GM12872 (cell line): Measurements from ENCODE around the gene ARHGEF12.

ENCODE experiments used
- TF ChIP-seq, protein P1 (sequence below): IDR thresholded peaks from 3 replicates; pipeline ENCODE4 v1.5.1; 2011; ENCODE audit warnings: low read depth, mild to moderate bottlenecking, low read length, moderate library complexity; ENCODE audit not compliant: insufficient read depth

ARHGEF12 gene

DNA sequence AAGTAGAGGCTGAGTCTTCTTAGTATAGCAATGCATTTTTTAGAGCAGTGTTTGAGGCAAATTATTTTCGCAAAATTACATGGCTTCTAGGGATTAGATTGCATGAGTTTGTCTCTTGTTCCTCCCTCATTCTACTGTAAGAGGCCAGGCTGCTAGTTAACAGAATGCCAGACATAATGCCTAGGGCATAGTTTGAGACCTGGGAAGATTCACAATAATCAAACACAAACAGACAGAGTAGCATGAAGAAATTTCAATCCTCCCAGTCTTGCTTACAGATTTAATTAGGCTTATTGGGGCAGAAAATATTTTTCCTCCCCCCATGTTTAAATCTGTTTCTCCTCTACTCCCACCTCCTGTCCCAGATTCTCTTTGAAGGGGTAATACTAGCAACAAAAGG, 48.3 kb downstream of the ARHGEF12 start:
- TF ChIP-seq, protein P1, sequence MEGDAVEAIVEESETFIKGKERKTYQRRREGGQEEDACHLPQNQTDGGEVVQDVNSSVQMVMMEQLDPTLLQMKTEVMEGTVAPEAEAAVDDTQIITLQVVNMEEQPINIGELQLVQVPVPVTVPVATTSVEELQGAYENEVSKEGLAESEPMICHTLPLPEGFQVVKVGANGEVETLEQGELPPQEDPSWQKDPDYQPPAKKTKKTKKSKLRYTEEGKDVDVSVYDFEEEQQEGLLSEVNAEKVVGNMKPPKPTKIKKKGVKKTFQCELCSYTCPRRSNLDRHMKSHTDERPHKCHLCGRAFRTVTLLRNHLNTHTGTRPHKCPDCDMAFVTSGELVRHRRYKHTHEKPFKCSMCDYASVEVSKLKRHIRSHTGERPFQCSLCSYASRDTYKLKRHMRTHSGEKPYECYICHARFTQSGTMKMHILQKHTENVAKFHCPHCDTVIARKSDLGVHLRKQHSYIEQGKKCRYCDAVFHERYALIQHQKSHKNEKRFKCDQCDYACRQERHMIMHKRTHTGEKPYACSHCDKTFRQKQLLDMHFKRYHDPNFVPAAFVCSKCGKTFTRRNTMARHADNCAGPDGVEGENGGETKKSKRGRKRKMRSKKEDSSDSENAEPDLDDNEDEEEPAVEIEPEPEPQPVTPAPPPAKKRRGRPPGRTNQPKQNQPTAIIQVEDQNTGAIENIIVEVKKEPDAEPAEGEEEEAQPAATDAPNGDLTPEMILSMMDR = no peak

DNA sequence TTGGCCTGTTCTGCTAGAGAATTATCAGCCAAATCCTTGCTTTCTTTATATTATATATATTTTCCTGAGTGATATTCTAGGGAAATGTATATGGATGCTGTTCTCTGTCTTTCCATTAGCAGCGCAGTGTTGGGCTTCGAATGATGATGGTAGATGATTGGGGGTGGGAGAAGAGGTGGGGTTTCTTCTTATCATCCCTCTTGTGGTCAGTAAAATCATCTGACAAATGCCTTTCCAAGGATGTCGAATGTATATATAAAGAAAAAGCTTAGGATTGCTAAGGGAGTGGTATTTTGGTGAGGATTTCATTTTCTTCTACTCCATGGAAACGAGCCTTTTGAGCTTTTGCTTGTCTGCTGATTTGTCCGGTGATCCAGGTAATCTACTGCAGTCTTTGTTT, 48.9 kb downstream of the ARHGEF12 start:
- TF ChIP-seq, protein P1 = no peak

DNA sequence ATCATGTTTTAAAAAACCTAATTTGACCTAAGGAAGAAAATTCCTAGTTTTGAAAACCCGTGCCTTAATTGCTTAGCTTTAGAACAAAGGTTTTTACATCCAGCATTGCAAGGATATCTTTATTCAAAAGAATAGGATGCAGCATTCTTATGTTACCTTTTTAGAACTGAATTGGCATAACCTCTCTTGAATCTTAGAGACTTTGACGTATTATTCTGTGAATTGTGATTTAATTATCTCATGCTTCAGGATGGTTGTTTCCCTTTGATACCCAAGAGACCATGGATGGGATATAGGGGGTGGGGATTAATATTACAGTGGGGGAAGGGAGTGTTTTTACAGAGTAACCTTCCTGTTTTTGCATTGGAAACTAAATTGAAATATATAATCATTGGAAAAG, 49.4 kb downstream of the ARHGEF12 start:
- TF ChIP-seq, protein P1 = no peak

DNA sequence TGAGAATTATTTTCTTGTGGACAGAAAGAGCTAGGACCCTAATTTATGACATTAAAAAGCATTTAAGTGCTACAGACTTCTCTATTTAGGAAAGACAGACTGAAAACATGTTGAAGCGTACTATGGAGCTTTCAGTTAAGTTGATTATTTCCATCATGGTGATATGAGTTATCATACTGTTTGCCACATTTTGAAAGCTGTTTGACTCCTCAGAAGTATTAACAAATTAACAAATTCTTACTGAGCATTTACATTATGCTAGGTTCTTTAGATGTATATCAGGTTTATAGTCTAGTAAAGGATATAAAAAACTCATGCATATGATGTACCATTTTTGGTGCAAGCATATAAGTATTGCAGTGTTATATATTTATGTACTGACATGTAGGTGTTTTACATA, 50.1 kb downstream of the ARHGEF12 start:
- TF ChIP-seq, protein P1 = no peak

DNA sequence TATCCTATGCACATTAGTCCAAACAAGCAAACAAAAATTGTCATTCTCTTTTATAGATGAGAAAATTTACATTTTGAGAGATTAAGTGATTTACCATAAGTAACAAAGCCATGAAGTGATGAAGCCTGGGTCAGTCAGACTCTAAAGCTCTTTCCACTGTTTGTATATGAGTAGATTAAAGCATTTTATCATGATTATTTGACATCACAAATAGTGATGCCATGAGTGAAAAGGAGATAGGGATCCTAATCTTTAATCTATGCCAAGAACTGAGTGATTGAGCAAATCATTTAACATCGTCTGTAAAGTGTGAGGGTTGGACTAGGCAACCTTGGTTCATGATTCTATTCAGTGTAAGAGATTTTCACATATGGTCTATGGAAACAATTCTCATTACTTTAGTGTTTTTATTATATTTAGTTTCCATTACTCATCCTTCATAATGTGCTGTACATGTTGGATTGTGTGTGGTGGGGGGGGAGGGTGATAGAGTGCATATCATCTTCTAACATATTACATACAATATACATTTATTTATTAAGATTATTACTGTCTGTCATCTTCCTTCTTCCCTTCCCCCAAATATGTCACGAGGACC, 50.7 kb downstream of the ARHGEF12 start:
- TF ChIP-seq, protein P1 = no peak

DNA sequence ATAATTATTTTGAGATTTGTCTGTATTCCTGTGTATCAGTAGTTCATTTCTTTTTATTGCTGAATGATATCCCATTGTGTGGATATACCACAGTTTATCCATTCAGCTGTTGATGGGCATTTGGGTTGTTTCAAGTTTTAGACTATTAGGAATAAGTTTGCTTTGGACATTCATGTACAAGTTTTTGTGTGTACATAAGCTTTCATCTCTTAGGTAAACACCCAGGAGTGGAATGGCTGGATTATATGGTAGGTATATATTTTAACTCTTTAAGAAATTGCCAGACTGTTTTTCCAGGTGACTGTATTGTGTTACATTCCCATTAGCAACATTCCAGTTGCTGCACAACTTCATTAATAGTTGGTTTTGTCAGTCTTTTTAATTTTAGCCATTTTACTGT, 52.0 kb downstream of the ARHGEF12 start:
- TF ChIP-seq, protein P1 = no peak

DNA sequence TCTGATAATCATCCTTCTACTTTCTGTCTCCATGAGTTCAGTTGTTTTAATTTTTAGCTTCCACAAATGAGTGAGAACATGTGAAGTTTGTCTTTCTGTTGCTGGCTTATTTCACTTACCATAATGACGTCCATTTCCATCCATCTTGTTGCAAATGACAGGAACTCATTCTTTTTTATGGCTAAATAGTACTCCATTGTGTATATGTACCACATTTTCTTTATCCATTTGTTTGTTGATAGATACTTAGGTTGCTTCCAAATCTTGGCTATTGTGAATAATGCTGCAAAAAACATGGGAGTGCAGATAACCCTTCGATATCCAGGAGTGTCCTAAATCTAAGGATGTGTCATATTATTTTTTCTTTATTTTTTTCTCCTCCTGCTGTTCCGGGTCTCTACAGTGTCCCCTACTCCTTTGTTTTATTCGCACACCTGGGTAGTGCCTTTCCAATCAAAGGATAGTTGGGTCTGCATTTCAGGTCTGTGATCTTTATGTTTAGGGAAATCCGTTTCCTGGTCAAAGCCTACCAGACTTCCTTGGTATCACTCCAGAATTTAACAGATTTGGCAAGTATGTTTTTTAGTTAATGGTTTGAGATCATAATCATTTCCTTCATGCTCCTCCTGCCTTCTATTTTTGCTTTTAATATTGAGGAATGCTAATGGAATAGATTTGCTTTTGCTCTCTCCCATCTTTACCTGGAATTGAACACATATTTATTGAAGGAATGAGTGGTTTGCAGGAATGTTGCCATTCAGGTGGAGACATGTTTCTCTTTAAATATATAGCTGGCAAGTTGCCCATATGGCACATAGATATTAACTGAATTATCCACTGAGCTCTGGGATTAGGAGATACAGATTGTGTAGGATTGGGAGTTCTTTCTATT, 53.7 kb downstream of the ARHGEF12 start:
- TF ChIP-seq, protein P1 = no peak
